WTC11 (cell line): Measurements from ENCODE around the gene ARHGAP10. TPM values are rescaled to one million over a fixed set of nuclear protein-coding genes. Genes with fewer than 3 reads are reported as not detected.

Source experiments
- ATAC-seq: fragments of 200-7000 bp; cut with Tn5 transposase; 2 replicates; pipeline ENCODE4 v1.10.0; 2021; ENCODE audit warnings: mild to moderate bottlenecking, moderate library complexity
- CTCF ChIA-PET: fragments of 300-600 bp; sonication (Branson Sonifier 250); formaldehyde crosslinking; loops from one replicate; lab custom pipeline; 2021; ENCODE audit warnings: antibody characterized with exemption; lab: Charles Lee
- POLR2A ChIA-PET: fragments of 350-600 bp; sonication (Branson Sonifier 250); formaldehyde crosslinking; loops from one replicate; lab custom pipeline; 2021; ENCODE audit warnings: antibody characterized with exemption; lab: Charles Lee
- DNase-seq: peaks from one replicate; pipeline ENCODE4 v3.0.0; 2021; ENCODE audit warnings: low spot score
- H3K27ac Mint-ChIP-seq: 2 replicates; pipeline ENCODE4 v1.8.0; 2021; ENCODE audit warnings: mixed read lengths
- H3K27me3 Mint-ChIP-seq: 2 replicates; pipeline ENCODE4 v1.8.0; 2021; ENCODE audit warnings: low read depth, mild to moderate bottlenecking, moderate library complexity, mixed read lengths
- H3K36me3 Mint-ChIP-seq: 2 replicates; pipeline ENCODE4 v1.8.0; 2021; ENCODE audit warnings: mixed read lengths
- H3K4me1 Mint-ChIP-seq: 2 replicates; pipeline ENCODE4 v1.8.0; 2022; ENCODE audit warnings: mixed read lengths
- H3K4me3 Mint-ChIP-seq: 2 replicates; pipeline ENCODE4 v1.8.0; 2021; ENCODE audit warnings: mild to moderate bottlenecking, moderate library complexity, mixed read lengths
- H3K9me3 Mint-ChIP-seq: 2 replicates; pipeline ENCODE4 v1.8.0; 2021; ENCODE audit warnings: mixed read lengths
- AR ChIP-seq: fragments of 250-450 bp; sonication (Bioruptor Pico); IDR thresholded peaks from 2 replicates; pipeline ENCODE4 v1.9.0; 2021; ENCODE audit warnings: mild to moderate bottlenecking
- ATF6 ChIP-seq: sonication (generic); formaldehyde crosslinking; IDR thresholded peaks from 2 replicates; pipeline ENCODE4 v1.8.1; 2023; ENCODE audit warnings: mild to moderate bottlenecking, missing genetic modification reagents
- GTF2I ChIP-seq: fragments of 250-450 bp; sonication (Bioruptor Pico); conservative IDR thresholded peaks from 2 replicates; pipeline ENCODE4 v1.4.0; 2021; ENCODE audit warnings: mild to moderate bottlenecking
- JAZF1 ChIP-seq: fragments of 250-450 bp; sonication (Bioruptor Pico); IDR thresholded peaks from 2 replicates; pipeline ENCODE4 v1.9.0; 2021; ENCODE audit warnings: moderate library complexity, mild to moderate bottlenecking, inconsistent platforms
- NFE2L1 ChIP-seq: sonication (generic); formaldehyde crosslinking; IDR thresholded peaks from 2 replicates; pipeline ENCODE4 v1.8.1; 2023; ENCODE audit warnings: missing genetic modification reagents
- USF2 ChIP-seq: sonication (generic); formaldehyde crosslinking; IDR thresholded peaks from 2 replicates; pipeline ENCODE4 v1.8.1; 2023; ENCODE audit warnings: mild to moderate bottlenecking, missing genetic modification reagents, moderate library complexity
- ZNF138 ChIP-seq: sonication (generic); formaldehyde crosslinking; conservative IDR thresholded peaks from 2 replicates; pipeline ENCODE4 v1.8.1; 2022; ENCODE audit warnings: mild to moderate bottlenecking, moderate library complexity, missing genetic modification reagents
- ZNF423 ChIP-seq: fragments of 250-450 bp; sonication (Bioruptor Pico); IDR thresholded peaks from 2 replicates; pipeline ENCODE4 v2.1.2; 2022; ENCODE audit warnings: mild to moderate bottlenecking, moderate library complexity
- ZNF512 ChIP-seq: sonication (generic); formaldehyde crosslinking; IDR thresholded peaks from 2 replicates; pipeline ENCODE4 v1.8.1; 2022; ENCODE audit warnings: missing genetic modification reagents, borderline replicate concordance
- total RNA-seq: library from RNA; stranded (reverse); gene quantifications from 3 replicates; pipeline ENCODE4 v1.2.3, GENCODE V29; 2021
- TF ChIP-seq, protein P1 (sequence below): sonication (generic); formaldehyde crosslinking; IDR thresholded peaks from 2 replicates; pipeline ENCODE4 v1.8.1; 2023; ENCODE audit warnings: mild to moderate bottlenecking, missing genetic modification reagents, borderline replicate concordance

Gene ARHGAP10
- total RNA-seq, 1 experiment from 2014 or later = 9.6 TPM

- Mint-ChIP-seq H3K9me3 (no peaks in the 10 kb centered on the region), H3K27me3 (no peaks in the 10 kb centered on the region), H3K27ac (no peak overlapping the region; the same call in 1 of the 2 replicates), H3K36me3 (0 out of 2 replicates have a peak, but pooled peaks cover under 1% of the 10 kb centered on the region), H3K4me1 (peaks cover 28% of the 10 kb centered on the region), H3K4me3 (no peak overlapping the region)
- ATAC-seq = peak; percentile 17
- DNase-seq = no peak
- ChIA-PET POLR2A (no interaction called here), CTCF (interaction anchor here (0.6 to 1.3 kb wide), 4 partner anchors 10 to 200 kb away, joined by 3 to 4 read pairs (median 4); no protein-coding TSS in a partner anchor)
- TF ChIP-seq, protein P1, sequence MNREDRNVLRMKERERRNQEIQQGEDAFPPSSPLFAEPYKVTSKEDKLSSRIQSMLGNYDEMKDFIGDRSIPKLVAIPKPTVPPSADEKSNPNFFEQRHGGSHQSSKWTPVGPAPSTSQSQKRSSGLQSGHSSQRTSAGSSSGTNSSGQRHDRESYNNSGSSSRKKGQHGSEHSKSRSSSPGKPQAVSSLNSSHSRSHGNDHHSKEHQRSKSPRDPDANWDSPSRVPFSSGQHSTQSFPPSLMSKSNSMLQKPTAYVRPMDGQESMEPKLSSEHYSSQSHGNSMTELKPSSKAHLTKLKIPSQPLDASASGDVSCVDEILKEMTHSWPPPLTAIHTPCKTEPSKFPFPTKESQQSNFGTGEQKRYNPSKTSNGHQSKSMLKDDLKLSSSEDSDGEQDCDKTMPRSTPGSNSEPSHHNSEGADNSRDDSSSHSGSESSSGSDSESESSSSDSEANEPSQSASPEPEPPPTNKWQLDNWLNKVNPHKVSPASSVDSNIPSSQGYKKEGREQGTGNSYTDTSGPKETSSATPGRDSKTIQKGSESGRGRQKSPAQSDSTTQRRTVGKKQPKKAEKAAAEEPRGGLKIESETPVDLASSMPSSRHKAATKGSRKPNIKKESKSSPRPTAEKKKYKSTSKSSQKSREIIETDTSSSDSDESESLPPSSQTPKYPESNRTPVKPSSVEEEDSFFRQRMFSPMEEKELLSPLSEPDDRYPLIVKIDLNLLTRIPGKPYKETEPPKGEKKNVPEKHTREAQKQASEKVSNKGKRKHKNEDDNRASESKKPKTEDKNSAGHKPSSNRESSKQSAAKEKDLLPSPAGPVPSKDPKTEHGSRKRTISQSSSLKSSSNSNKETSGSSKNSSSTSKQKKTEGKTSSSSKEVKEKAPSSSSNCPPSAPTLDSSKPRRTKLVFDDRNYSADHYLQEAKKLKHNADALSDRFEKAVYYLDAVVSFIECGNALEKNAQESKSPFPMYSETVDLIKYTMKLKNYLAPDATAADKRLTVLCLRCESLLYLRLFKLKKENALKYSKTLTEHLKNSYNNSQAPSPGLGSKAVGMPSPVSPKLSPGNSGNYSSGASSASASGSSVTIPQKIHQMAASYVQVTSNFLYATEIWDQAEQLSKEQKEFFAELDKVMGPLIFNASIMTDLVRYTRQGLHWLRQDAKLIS (CRISPR knock-in tag) = no peak
- TF ChIP-seq ZNF423 = no peak
- TF ChIP-seq AR = no peak
- TF ChIP-seq GTF2I = no peak
- no peak for TF ChIP-seq ATF6
- TF ChIP-seq NFE2L1 = no peak
- TF ChIP-seq ZNF512 (CRISPR knock-in tag) = no peak
- TF ChIP-seq JAZF1 = no peak
Observed at GRCh38 chr4:148067301-148067916, 335.5 kb downstream of the ARHGAP10 start.

DNA sequence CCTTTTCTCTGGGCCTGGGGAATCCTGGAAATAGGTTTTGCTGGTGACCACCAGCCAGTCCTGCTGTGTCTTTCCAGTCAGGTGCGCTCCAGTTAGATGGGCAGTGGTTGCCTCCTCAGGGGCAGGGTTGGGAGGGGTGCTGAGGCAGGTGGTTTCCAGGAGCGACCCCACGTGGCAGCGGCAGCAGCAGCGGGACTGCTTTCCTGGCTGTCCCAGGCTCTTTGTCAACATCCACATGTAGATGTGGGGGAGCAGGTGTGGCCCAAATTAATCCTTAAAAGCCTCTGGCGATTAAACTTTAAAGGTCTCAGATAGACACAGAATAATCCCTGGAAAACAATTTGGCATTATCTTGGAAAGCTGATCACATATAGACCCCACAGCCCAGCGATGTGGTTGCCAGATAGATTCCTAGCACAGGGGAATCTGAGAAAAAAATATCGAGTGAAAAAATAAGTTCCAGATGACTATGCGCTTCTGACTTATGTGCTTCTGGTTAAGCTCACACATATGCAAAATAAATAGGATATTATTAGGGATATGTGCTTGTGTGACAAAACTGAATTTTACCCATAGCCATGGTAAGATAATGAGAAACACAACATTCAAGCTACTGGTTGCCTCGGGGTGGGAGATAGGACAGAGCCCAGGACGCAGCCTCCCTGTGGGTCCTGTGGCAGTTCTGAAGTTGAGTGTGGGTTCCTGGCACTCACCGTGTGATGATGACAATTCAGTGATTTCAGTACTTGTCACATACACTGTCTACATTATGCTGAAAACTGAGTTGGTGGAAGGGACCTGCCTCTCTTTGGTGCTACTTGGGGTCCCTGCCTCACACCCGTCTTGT, 336.4 kb downstream of the ARHGAP10 start:
- peaks cover 2% of the 10 kb centered on the region; the same call in 1 of the 2 replicates for H3K9me3 Mint-ChIP-seq
- ATAC-seq (peak; percentile 86), DNase-seq (peak; percentile 50)
- peaks cover 7% of the 10 kb centered on the region for H3K36me3 Mint-ChIP-seq
- POLR2A ChIA-PET = no interaction called here
- TF ChIP-seq USF2 (CRISPR knock-in tag) (peak; percentile 61), ZNF138 (CRISPR knock-in tag) (no peak)
- CTCF ChIA-PET = interaction anchor here (1.3 kb wide), 1 partner anchor 201 kb away, joined by 4 read pairs; no protein-coding TSS in a partner anchor
- H3K4me3 Mint-ChIP-seq = no peak overlapping the region
- H3K27me3 Mint-ChIP-seq = no peaks in the 10 kb centered on the region
- H3K4me1 Mint-ChIP-seq = peaks cover 28% of the 10 kb centered on the region
- H3K27ac Mint-ChIP-seq = no peak overlapping the region; the same call in 1 of the 2 replicates
